Right lobe of liver (tissue), 4 donors: Measurements from ENCODE around the gene MACROD1.

ENCODE experiments used
- CTCF ChIP-seq, 4 donors: fragments of 200-600 bp in 3 of 4; fragments of 450-650 bp in 1 of 4; IDR thresholded peaks; one replicate each; pipeline versions ENCODE4 v1.5.1 to v1.8.0; 2016 to 2022; ENCODE audit warnings: antibody characterized with exemption in 4 of 4, mild to moderate bottlenecking in 2 of 4
- POLR2A ChIP-seq: fragments of 450-650 bp; IDR thresholded peaks from one replicate; pipeline ENCODE4 v1.6.1; 2017; ENCODE audit warnings: antibody characterized with exemption, mild to moderate bottlenecking
- donor health status: DM: no; HTN: no; CAD: no.
- donor health status: DM: no; HTN: no; CAD: no.
- donor health status: DM: no; HTN: yes; CAD: no.

GRCh38 chr11:64060263-64060860, 105.6 kb downstream of the MACROD1 start:
- no peak for TF ChIP-seq POLR2A
- no peak for TF ChIP-seq CTCF (IDR thresholded peaks at IDR 0.05)
